Activated T-helper 1 cell treated with anti-CD3 and anti-CD28 coated beads, Interleukin-2, amount 50 U/mL, for 16 hours (primary cell): ENCODE measurements around the gene KLLN.
"Not testable (repeated sequence)": the region's sequence is repeated elsewhere in the genome, so short reads cannot be mapped to it uniquely, and the experiment has no call there.

Experiments used
- DNase-seq, 2 donors: peaks; one replicate each; pipeline ENCODE4 v3.0.0-alpha.2; 2020; ENCODE audit warnings: low read depth in 1 of 2, low spot score in 1 of 2

The KLLN gene

GRCh38 chr10:87866412-87866974 is 3.2 kb upstream of the KLLN start:
- no peak for DNase-seq

- no peak for DNase-seq
These were observed 2.0 kb upstream of the KLLN start for GRCh38 chr10:87865241-87865881.

DNA sequence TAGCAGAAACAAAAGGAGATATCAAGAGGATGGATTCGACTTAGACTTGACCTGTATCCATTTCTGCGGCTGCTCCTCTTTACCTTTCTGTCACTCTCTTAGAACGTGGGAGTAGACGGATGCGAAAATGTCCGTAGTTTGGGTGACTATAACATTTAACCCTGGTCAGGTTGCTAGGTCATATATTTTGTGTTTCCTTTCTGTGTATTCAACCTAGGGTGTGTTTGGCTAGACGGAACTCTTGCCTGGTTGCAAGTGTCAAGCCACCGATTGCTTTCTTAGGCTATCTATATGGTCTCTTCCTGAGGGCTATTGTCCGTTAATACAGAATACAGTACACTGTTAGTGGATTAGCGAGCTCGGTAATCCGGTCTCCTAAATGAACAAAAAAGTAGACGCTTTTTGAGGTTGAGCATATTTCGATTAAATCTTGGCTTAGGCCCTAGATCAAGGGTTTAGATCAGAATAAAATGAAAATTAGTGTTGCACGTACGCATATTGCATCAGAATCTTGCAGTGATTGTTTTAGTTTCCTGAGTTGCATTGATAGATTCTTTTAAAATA is 1.2 kb upstream of the KLLN start:
- DNase-seq, result no peak

DNA sequence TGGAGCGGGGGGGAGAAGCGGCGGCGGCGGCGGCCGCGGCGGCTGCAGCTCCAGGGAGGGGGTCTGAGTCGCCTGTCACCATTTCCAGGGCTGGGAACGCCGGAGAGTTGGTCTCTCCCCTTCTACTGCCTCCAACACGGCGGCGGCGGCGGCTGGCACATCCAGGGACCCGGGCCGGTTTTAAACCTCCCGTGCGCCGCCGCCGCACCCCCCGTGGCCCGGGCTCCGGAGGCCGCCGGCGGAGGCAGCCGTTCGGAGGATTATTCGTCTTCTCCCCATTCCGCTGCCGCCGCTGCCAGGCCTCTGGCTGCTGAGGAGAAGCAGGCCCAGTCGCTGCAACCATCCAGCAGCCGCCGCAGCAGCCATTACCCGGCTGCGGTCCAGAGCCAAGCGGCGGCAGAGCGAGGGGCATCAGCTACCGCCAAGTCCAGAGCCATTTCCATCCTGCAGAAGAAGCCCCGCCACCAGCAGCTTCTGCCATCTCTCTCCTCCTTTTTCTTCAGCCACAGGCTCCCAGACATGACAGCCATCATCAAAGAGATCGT is 690 bp upstream of the KLLN start:
- peak in 1 of 2 donors; percentile 11 for DNase-seq

- peak in 1 of 2 donors; percentile 47 for DNase-seq
These were observed 667 bp downstream of the KLLN start for GRCh38 chr10:87862679-87863052.

DNA sequence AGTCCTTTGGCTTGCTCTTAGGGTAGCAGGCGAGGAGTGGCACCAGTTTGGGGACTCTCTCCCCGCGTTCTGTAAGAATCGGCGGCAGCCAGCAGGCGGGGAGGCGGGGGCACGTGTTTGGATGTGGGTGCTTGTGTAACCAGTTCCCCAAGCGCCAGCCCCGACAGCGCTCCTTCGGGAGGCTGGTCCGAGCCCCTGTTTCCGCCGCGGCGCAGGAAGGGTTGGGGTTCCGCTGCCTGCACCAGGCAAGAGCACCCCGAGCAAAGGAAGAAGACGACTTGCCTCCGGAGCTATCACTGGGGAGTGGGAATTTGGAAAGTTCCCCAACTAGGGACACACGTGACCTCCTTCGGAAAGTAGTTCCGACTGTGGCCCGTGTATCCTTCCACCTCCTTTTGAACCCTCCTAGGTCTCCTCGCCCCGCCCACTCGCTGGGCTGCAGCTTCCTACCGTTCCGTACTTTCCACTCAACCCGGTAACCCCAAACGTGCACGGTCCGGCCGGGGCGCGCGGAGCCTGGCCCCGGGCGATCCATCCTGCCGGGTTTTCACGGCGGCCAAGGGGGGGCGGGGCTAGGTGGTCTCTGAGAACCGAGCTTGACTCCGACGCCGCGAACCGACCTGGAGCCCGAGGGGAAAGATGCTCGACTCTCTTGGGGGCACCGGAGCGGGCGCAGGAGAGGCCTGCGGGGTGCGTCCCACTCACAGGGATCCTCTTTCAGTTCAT is 1.2 kb downstream of the KLLN start:
- DNase-seq, result peak; percentile 87 to 88

- peak in 1 of 2 donors; percentile 4 for DNase-seq
These were observed 1.8 kb downstream of the KLLN start for GRCh38 chr10:87861566-87861952.

GRCh38 chr10:87860816-87861403 is 2.4 kb downstream of the KLLN start:
- no peak for DNase-seq

- peak in 1 of 2 donors; percentile 5 for DNase-seq
These were observed 3.1 kb downstream of the KLLN start for GRCh38 chr10:87860156-87860795.

- not testable (repeated sequence) for DNase-seq
These were observed 7.7 kb downstream of the KLLN start for GRCh38 chr10:87855665-87856064.

- DNase-seq, result not testable (repeated sequence)
These were observed 8.1 kb downstream of the KLLN start for GRCh38 chr10:87855247-87855646.

- DNase-seq, result no peak
These were observed 11.2 kb downstream of the KLLN start for GRCh38 chr10:87852089-87852488.

DNA sequence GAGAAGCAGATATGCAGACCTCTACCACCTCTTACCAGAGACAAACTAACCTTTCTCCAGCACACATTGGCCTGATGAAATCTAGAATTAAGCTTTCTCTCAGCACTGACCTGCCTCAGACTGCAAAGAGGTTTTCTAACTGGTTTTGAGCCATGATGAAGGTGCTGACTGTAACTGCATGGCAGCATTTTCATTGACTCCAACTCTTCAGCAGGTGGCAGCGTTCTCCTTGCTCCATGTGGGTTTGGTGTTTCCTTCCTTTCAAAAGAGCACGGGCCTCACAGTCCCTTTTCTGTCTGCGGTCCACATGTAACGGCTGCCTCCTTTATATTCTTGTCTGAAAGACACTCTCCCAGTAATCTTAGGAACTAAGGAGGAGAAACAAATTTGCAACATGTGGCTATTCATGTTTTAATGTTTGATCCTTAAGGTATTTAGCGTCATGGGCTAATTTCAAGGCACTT is 12.6 kb downstream of the KLLN start:
- DNase-seq, result peak in 1 of 2 donors; percentile 18

DNA sequence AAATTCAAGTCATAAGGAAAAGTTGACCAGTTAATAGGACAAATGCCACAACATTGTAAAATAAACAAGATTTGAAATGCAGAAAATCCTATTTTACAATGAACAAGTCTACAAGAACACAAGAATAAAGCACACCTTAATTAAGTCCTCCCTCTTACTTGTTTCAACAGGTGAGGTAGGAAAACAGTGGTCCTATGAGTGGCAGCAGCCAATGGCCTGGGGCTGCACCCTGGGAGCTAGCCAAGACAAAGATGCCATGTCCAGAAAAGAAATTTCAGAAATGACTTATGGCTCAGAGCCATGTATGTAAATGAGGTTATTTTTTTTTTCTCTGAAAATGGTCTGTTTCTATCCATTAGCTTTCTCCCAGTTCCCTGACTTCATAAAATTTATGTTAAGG is 14.3 kb downstream of the KLLN start:
- DNase-seq, result no peak

GRCh38 chr10:87847550-87847949 is 15.8 kb downstream of the KLLN start:
- no peak for DNase-seq

GRCh38 chr10:87846711-87847110 is 16.6 kb downstream of the KLLN start:
- not testable (repeated sequence) for DNase-seq

DNA sequence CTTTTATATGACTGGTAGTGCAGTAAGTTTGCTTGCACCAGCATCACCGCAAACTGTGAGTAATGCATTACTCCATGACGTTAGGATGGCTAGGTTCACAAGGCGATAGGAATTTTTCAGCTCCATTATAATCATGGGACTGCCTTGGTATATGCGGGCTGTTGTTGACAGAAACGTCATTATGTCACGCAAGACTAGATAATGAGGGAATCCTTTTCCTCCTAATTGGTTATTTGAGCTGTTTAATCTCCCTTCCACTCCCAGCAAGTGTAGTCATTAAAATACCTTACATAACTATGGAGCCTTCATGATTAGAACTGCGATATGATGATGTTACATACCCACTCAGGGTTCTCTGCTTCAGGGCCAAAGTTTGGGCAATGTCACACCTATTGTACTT is 17.3 kb downstream of the KLLN start:
- DNase-seq, result no peak

DNA sequence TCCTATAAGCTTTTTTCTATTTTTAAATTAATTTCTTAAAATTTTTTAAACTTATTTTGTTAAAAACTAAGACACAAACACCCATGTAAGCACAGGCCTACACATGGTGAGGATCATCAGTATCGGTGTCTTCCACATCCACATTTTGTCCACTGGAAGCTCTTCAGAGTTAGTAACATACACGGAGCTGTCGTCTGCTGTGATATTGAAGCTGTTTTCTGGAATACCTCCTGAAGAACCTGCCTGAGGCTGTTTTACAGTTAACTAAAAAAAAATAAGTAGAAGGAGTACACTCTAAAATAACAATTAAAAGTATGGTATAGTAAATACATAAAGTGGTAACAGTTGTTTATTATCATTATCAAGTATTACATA is 17.7 kb downstream of the KLLN start:
- no peak for DNase-seq

GRCh38 chr10:87844837-87845623 is 18.3 kb downstream of the KLLN start:
- DNase-seq, result no peak

DNA sequence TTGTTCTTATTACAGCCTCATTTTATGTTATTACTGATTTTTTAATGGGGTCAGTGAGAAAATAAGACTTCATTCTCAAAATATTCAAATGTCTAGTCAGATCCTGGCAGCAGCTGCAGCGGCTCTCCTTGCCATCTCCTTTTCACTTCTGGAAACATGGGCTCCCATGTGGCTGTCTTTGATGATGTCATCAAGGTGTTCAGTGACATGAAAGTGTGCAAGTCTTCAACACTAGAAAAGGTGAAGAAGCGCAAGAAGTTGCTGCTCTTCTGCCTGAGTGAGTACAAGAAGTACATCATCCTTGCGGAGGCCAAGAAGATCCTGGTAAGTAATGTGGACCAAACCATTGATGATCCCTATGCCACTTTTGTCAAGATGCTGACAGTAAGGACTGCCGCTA is 19.6 kb downstream of the KLLN start:
- no peak for DNase-seq
